Fibroblast of lung (primary cell): Measurements from ENCODE around the gene BMP8A. TPM values are rescaled to one million over a fixed set of nuclear protein-coding genes. Genes with fewer than 3 reads are reported as not detected.
A peak's percentile ranks its signal among the peaks of the same experiment; 100 is the strongest.

Experiments used
- DNase-seq, 2 donors: peaks; one replicate each; pipeline versions ENCODE4 v3.0.0 to v3.0.0-alpha.2; 2010; ENCODE audit warnings: low read depth in 2 of 2
- H2AFZ ChIP-seq: 2 replicates; pipeline ENCODE4 v1.5.1; 2012; ENCODE audit warnings: low read length, control low read depth, inconsistent platforms
- H3K27ac ChIP-seq: 2 replicates; pipeline ENCODE4 v1.5.1; 2011; ENCODE audit warnings: low read length, control low read depth; ENCODE audit not compliant: insufficient read depth
- H3K27me3 ChIP-seq: 2 replicates; pipeline ENCODE4 v1.5.1; 2011; ENCODE audit warnings: mild to moderate bottlenecking, low read length; ENCODE audit not compliant: control insufficient read depth, insufficient read depth
- H3K36me3 ChIP-seq: 2 replicates; pipeline ENCODE4 v1.5.1; 2011; ENCODE audit warnings: low read length; ENCODE audit not compliant: control insufficient read depth, insufficient read depth
- H3K4me1 ChIP-seq: 2 replicates; pipeline ENCODE4 v1.5.1; 2011; ENCODE audit warnings: low read length; ENCODE audit not compliant: control insufficient read depth, insufficient read depth; ENCODE audit errors: extremely low read depth
- H3K4me2 ChIP-seq: 2 replicates; pipeline ENCODE4 v1.5.1; 2011; ENCODE audit warnings: low read length, control low read depth; ENCODE audit not compliant: insufficient read depth; ENCODE audit errors: extremely low read depth
- H3K4me3 ChIP-seq, 4 experiments: fragments of 200-600 bp in 1 of 4; sonication (generic) in 1 of 4; replicated peaks in 1 of 4; 2 replicates each; pipeline ENCODE4 v1.5.1; 2011 to 2016; ENCODE audit warnings: low read length in 4 of 4, low read depth in 3 of 4, mild to moderate bottlenecking in 3 of 4, control low read depth in 2 of 4, inconsistent platforms in 1 of 4, mixed read lengths in 1 of 4; ENCODE audit not compliant: insufficient read depth in 1 of 4; ENCODE audit errors: control extremely low read depth in 1 of 4
- H3K79me2 ChIP-seq: 2 replicates; pipeline ENCODE4 v1.5.1; 2012; ENCODE audit warnings: mild to moderate bottlenecking, low read length, inconsistent platforms; ENCODE audit not compliant: control insufficient read depth, insufficient read depth
- H3K9ac ChIP-seq: 2 replicates; pipeline ENCODE4 v1.5.1; 2011; ENCODE audit warnings: mild to moderate bottlenecking, low read length, control low read depth; ENCODE audit not compliant: insufficient read depth
- H3K9me3 ChIP-seq: 2 replicates; pipeline ENCODE4 v1.5.1; 2012; ENCODE audit warnings: low read depth, low read length; ENCODE audit not compliant: control insufficient read depth, insufficient read depth
- H4K20me1 ChIP-seq: 2 replicates; pipeline ENCODE4 v1.5.1; 2011; ENCODE audit warnings: low read length; ENCODE audit not compliant: control insufficient read depth, insufficient read depth; ENCODE audit errors: extremely low read depth
- CTCF ChIP-seq, 2 donors: IDR thresholded peaks in 1 of 2; conservative IDR thresholded peaks in 1 of 2; 1 replicate in 1 of 2; 2 replicates in 1 of 2; pipeline ENCODE4 v1.5.1; 2011 to 2012; ENCODE audit warnings: low read length in 2 of 2, control low read depth in 1 of 2, inconsistent platforms in 1 of 2, low read depth in 1 of 2, mild to moderate bottlenecking in 1 of 2
- EZH2 ChIP-seq: IDR thresholded peaks from 2 replicates; pipeline ENCODE4 v1.5.1; 2012; ENCODE audit warnings: low read length, control low read depth, mild to moderate bottlenecking; ENCODE audit errors: missing control alignments
- polyA plus RNA-seq, 2 donors: library from polyadenylated mRNA; depleted of rRNA in 1 of 2; stranded (reverse) in 1 of 2; unstranded in 1 of 2; fragments of >200 nt; gene quantifications; 2 replicates each; pipeline ENCODE4 v1.2.1, GENCODE V29; 2011 to 2012; ENCODE audit warnings: missing spikeins in 1 of 2
- total RNA-seq: library from RNA; depleted of rRNA; stranded (reverse); fragments of >200 nt; gene quantifications from 2 replicates; pipeline ENCODE4 v1.2.1, GENCODE V29; 2014

BMP8A gene
- total and polyA plus RNA-seq, 2 donors (not counting 1 experiment from before 2014, with no cell fraction given), result 0.33 to 0.41 TPM

- Histone ChIP-seq H3K9me3 (no peaks in the 10 kb centered on the region), H3K4me3 (no peak overlapping the region), H3K27me3 (no peaks in the 10 kb centered on the region), H2AFZ (no peak overlapping the region), H3K9ac (no peak overlapping the region), H3K27ac (no peak overlapping the region), H3K79me2 (no peaks in the 10 kb centered on the region), H4K20me1 (no peaks in the 10 kb centered on the region), H3K4me2 (no peak overlapping the region), H3K4me1 (peaks cover 6% of the 10 kb centered on the region), H3K36me3 (no peaks in the 10 kb centered on the region)
- no peak for TF ChIP-seq EZH2
- TF ChIP-seq CTCF (conservative IDR thresholded peaks at IDR 0.05 in 1 of 2, IDR thresholded peaks at IDR 0.05 in 1 of 2; ENCODE audit: low read depth in 1 of 2, low read length in 2 of 2), result no peak
- DNase-seq, result no peak
Measured at GRCh38 chr1:39505289-39505688, 13.9 kb downstream of the BMP8A start.

- Histone ChIP-seq H3K4me1 (peaks cover 3% of the 10 kb centered on the region), H3K36me3 (no peaks in the 10 kb centered on the region), H3K9ac (no peak overlapping the region), H3K4me3 (no peak overlapping the region), H3K4me2 (no peak overlapping the region), H3K27ac (no peak overlapping the region), H2AFZ (no peak overlapping the region), H4K20me1 (no peaks in the 10 kb centered on the region), H3K27me3 (no peaks in the 10 kb centered on the region), H3K79me2 (no peaks in the 10 kb centered on the region), H3K9me3 (no peaks in the 10 kb centered on the region)
- no peak for DNase-seq
- TF ChIP-seq CTCF (conservative IDR thresholded peaks at IDR 0.05 in 1 of 2, IDR thresholded peaks at IDR 0.05 in 1 of 2; ENCODE audit: low read depth in 1 of 2, low read length in 2 of 2) (peak; percentile 11 to 47), EZH2 (no peak)
Measured at GRCh38 chr1:39507230-39507928, 15.9 kb downstream of the BMP8A start.

GRCh38 chr1:39508266-39508665 is 16.8 kb downstream of the BMP8A start:
- no peak for DNase-seq

More at GRCh38 chr1:39508266-39508665, 16.8 kb downstream of the BMP8A start:
- H3K4me1 ChIP-seq, result peaks cover 3% of the 10 kb centered on the region
- H3K9ac ChIP-seq, result no peak overlapping the region
- TF ChIP-seq CTCF (conservative IDR thresholded peaks at IDR 0.05 in 1 of 2, IDR thresholded peaks at IDR 0.05 in 1 of 2; ENCODE audit: low read depth in 1 of 2, low read length in 2 of 2), result no peak
- no peak for TF ChIP-seq EZH2
- no peak overlapping the region for H3K4me2 ChIP-seq
- no peaks in the 10 kb centered on the region for H3K9me3 ChIP-seq
- H3K27ac ChIP-seq, result no peak overlapping the region
- H3K4me3 ChIP-seq, result no peak overlapping the region
- H2AFZ ChIP-seq, result no peak overlapping the region
- no peaks in the 10 kb centered on the region for H3K79me2 ChIP-seq
- no peaks in the 10 kb centered on the region for H4K20me1 ChIP-seq
- no peaks in the 10 kb centered on the region for H3K27me3 ChIP-seq
- no peaks in the 10 kb centered on the region for H3K36me3 ChIP-seq
